Measurements from ENCODE around the gene TCTN1. TPM values are rescaled to one million over a fixed set of nuclear protein-coding genes. Genes with fewer than 3 reads are reported as not detected.

TCTN1 gene
- total and polyA plus RNA-seq, 2 of the 4 experiments (the other 2 are of a cell fraction), result 11.7 to 18.8 TPM

GRCh38 chr12:110565894-110566871 is 47.7 kb upstream of the TCTN1 start:
- peaks cover 31 to 66% of the 10 kb centered on the region in 2 experiments for H3K79me1 ChIP-seq (ENCODE audit: low read depth in 1 of 2, low read length in 2 of 2)
- in situ Hi-C loops (cut with MboI; ENCODE audit: low sequenced_read_pairs) (no loop called here), intact Hi-C loops (cut with micrococcal nuclease) (no loop called here), dilution Hi-C loops (cut with HindIII; ENCODE audit: low sequenced_read_pairs, unreplicated experiment) (no loop called here)
- no peak overlapping the region for H4K5ac ChIP-seq (ENCODE audit: low read depth, low read length)
- H2BK120ac ChIP-seq (ENCODE audit: low read depth, low read length), result no peak overlapping the region
- H3K27me3 ChIP-seq (ENCODE audit: control insufficient read depth, insufficient read depth, low read length), result no peaks in the 10 kb centered on the region
- TF ChIP-seq RCOR1 (IDR thresholded peaks at IDR 0.05; ENCODE audit: insufficient replicate concordance, low read length), result no peak
- no peak overlapping the region for H3K23ac ChIP-seq (ENCODE audit: low read depth, low read length)
- H4K20me1 ChIP-seq (ENCODE audit: insufficient read depth, low read length), result peaks cover 33% of the 10 kb centered on the region
- BruUV-seq (replicated peaks), result no TSS peak
- no peak for DNase-seq
- peaks cover 3% of the 10 kb centered on the region; the same call in 1 of the 2 replicates for H3K9me1 ChIP-seq (ENCODE audit: insufficient read depth, low read length)
- ATAC-seq (ENCODE audit: low read depth), result no peak
- no peaks in the 10 kb centered on the region for H3K36me3 ChIP-seq (ENCODE audit: control insufficient read depth, insufficient read depth, low read length)
- peaks cover 2% of the 10 kb centered on the region for H3K9me3 ChIP-seq (ENCODE audit: control insufficient read depth, insufficient read depth, low read length)
- no peak overlapping the region for H3K9ac ChIP-seq (ENCODE audit: low read depth, low read length)
- H2AK9ac ChIP-seq (replicated peaks; ENCODE audit: low read depth, low read length, poor library complexity), result no peak overlapping the region
- H2BK5ac ChIP-seq (ENCODE audit: low read depth, low read length, poor library complexity, severe bottlenecking), result no peak overlapping the region
- no peak overlapping the region for H3K14ac ChIP-seq (replicated peaks; ENCODE audit: low read depth, low read length)
- no peak overlapping the region for H3K27ac ChIP-seq (ENCODE audit: insufficient read depth, low read length)
- 93% methylated on average over 2 of the region's 8 CpGs; no CpG with 5 or more reads in 1 of the 2 experiments for WGBS, 2 experiments (ENCODE audit: extremely low coverage in 2 of 2, insufficient read length in 1 of 2)
- H2AK5ac ChIP-seq (ENCODE audit: low read depth, low read length), result no peak overlapping the region; the same call in 1 of the 2 replicates
- no peak overlapping the region for H3K18ac ChIP-seq (ENCODE audit: low read depth, low read length)
- no peak overlapping the region for H2BK20ac ChIP-seq (ENCODE audit: low read depth, low read length)
- no peak overlapping the region for H2BK15ac ChIP-seq (ENCODE audit: low read depth, low read length)
- H3K4me2 ChIP-seq (ENCODE audit: low read depth, low read length), result no peak overlapping the region
- H3K4ac ChIP-seq (ENCODE audit: low read depth, low read length), result no peak overlapping the region; the same call in 1 of the 2 replicates
- no peak overlapping the region for H2AFZ ChIP-seq (replicated peaks; ENCODE audit: low read length, poor library complexity)
- ChIA-PET CTCF (interaction anchor here (0.5 kb wide), 1 partner anchor 95 kb away, joined by 3 read pairs; no protein-coding TSS in a partner anchor), POLR2A (ENCODE audit: unreplicated experiment) (no interaction called here)
- H4K91ac ChIP-seq (ENCODE audit: insufficient read depth, low read depth, low read length), result no peak overlapping the region
- H4K8ac ChIP-seq (ENCODE audit: low read depth in 2 of 2, low read length in 2 of 2), result no peak overlapping the region
- H3K4me3 ChIP-seq (ENCODE audit: insufficient read depth, low read depth, low read length), result no peak overlapping the region
- H3K4me1 ChIP-seq (ENCODE audit: control insufficient read depth, insufficient read depth, low read length), result no peaks in the 10 kb centered on the region; the same call in none of the 2 replicates
- H3K56ac ChIP-seq (ENCODE audit: extremely low read depth, insufficient read depth, low read length), result no peak overlapping the region

Data from IMR-90 (cell line).